HepG2 (cell line): ENCODE data around the gene MAPKAPK3. TPM values are rescaled to one million over a fixed set of nuclear protein-coding genes. Genes with fewer than 3 reads are reported as not detected.
A peak's percentile ranks its signal among the peaks of the same experiment; 100 is the strongest.

ENCODE experiments used
- ATAC-seq: fragments of 200-7000 bp; cut with Tn5 transposase; 3 replicates; pipeline ENCODE4 v1.9.1; 2020; ENCODE audit warnings: mild to moderate bottlenecking, moderate library complexity
- BruUV-seq: library from RNA; stranded (reverse); fragments of 400-500 nt; replicated peaks from 2 replicates; lab custom pipeline; 2021; lab: Mats Ljungman, UMichigan
- CTCF ChIA-PET: fragments of 300-600 bp; formaldehyde crosslinking; extraction: SDS; loops from one replicate; lab custom pipeline; 2021; ENCODE audit warnings: low total read pairs, inconsistent platforms, low intra/inter-chr PET ratio; lab: Yijun Ruan, JAX
- POLR2A ChIA-PET: fragments of 350-600 bp; sonication (Branson Sonifier 250); formaldehyde crosslinking; loops from one replicate; lab custom pipeline; 2020; ENCODE audit warnings: antibody characterized with exemption, inconsistent platforms; lab: Yijun Ruan, JAX
- DNase-seq: peaks from one replicate; pipeline ENCODE4 v3.0.0-alpha.2; 2015; ENCODE audit warnings: low spot score
- FAIRE-seq: peaks from 3 replicates; lab custom pipeline; 2011; peaks lifted over from hg19 to GRCh38; lab: Jason Lieb, UNC
- H2AFZ ChIP-seq: one replicate; pipeline ENCODE4 v1.6.1; 2011; ENCODE audit warnings: low read length, inconsistent platforms
- H3K27ac ChIP-seq: fragments of 300-600 bp; 3 replicates; pipeline ENCODE4 v1.8.0; 2011; ENCODE audit warnings: mixed run types, mild to moderate bottlenecking, mixed read lengths, low read length, inconsistent platforms; ENCODE audit not compliant: insufficient read depth; ENCODE audit errors: extremely low read length
- H3K27me3 ChIP-seq, 2 experiments: fragments of 200-600 bp in 1 of 2; 2 replicates in 1 of 2; 3 replicates in 1 of 2; pipeline versions ENCODE4 v1.6.0 to v1.8.0; 2011; ENCODE audit warnings: low read length in 2 of 2, mild to moderate bottlenecking in 2 of 2, moderate library complexity in 2 of 2, inconsistent platforms in 1 of 2; ENCODE audit not compliant: insufficient read depth in 2 of 2, control insufficient read depth in 1 of 2
- H3K36me3 ChIP-seq, 2 experiments: fragments of 200-600 bp in 1 of 2; replicated peaks in 1 of 2; 2 replicates in 1 of 2; 3 replicates in 1 of 2; pipeline versions ENCODE4 v1.5.1 to v1.8.0; 2011; ENCODE audit warnings: low read length in 2 of 2, inconsistent platforms in 1 of 2; ENCODE audit not compliant: insufficient read depth in 2 of 2, control insufficient read depth in 1 of 2
- H3K4me1 ChIP-seq: 2 replicates; pipeline ENCODE4 v1.5.1; 2012; ENCODE audit warnings: low read length, inconsistent platforms; ENCODE audit not compliant: insufficient read depth
- H3K4me2 ChIP-seq: 2 replicates; pipeline ENCODE4 v1.6.0; 2011; ENCODE audit warnings: low read depth, low read length, inconsistent platforms
- H3K4me3 ChIP-seq, 3 experiments: fragments of 200-600 bp in 1 of 3; sonication (generic), shearing (Covaris generic) in 1 of 3; replicated peaks in 1 of 3; 2 replicates each; pipeline ENCODE4 v1.5.1; 2011 to 2016; ENCODE audit warnings: low read length in 3 of 3, inconsistent platforms in 2 of 3, low read depth in 2 of 3, mild to moderate bottlenecking in 2 of 3, control low read depth in 1 of 3, mixed read lengths in 1 of 3; ENCODE audit not compliant: insufficient read depth in 1 of 3
- H3K79me2 ChIP-seq: one replicate; pipeline ENCODE4 v1.6.1; 2011; ENCODE audit warnings: low read length, inconsistent platforms; ENCODE audit not compliant: insufficient read depth
- H3K9ac ChIP-seq: 2 replicates; pipeline ENCODE4 v1.6.0; 2011; ENCODE audit warnings: mild to moderate bottlenecking, low read depth, low read length, inconsistent platforms; ENCODE audit not compliant: insufficient read depth
- H3K9me3 ChIP-seq: 2 replicates; pipeline ENCODE4 v1.5.1; 2012; ENCODE audit warnings: mild to moderate bottlenecking, low read length
- H4K20me1 ChIP-seq: 2 replicates; pipeline ENCODE4 v1.6.0; 2011; ENCODE audit warnings: inconsistent platforms, mild to moderate bottlenecking, low read length, moderate library complexity; ENCODE audit not compliant: insufficient read depth
- CTCF ChIP-seq: sonication (generic); formaldehyde crosslinking; IDR thresholded peaks from 2 replicates; pipeline ENCODE4 v1.5.0; 2020; ENCODE audit warnings: mild to moderate bottlenecking, missing genetic modification reagents, moderate library complexity
- E2F5 ChIP-seq: sonication (generic); formaldehyde crosslinking; conservative IDR thresholded peaks from 2 replicates; pipeline ENCODE4 v1.4.0; 2020; ENCODE audit warnings: missing genetic modification reagents
- TEAD2 ChIP-seq: sonication (generic); formaldehyde crosslinking; IDR thresholded peaks from 2 replicates; pipeline ENCODE4 v1.9.0; 2021; ENCODE audit warnings: missing genetic modification reagents
- U2AF1 ChIP-seq: fragments of 200-400 bp; formaldehyde crosslinking; optimal IDR thresholded peaks from 2 replicates; pipeline ENCODE3; 2017; ENCODE audit warnings: mild to moderate bottlenecking, low read depth, low read length
- ZNF512B ChIP-seq: sonication (generic); formaldehyde crosslinking; IDR thresholded peaks from 2 replicates; pipeline ENCODE4 v1.5.1; 2020; ENCODE audit warnings: missing genetic modification reagents, mild to moderate bottlenecking, borderline replicate concordance
- WGBS: methylation state at CpG from one replicate; pipeline ENCODE4 v1.1.6; 2017; ENCODE audit warnings: low lambda C conversion rate; 5-methylcytosine and 5-hydroxymethylcytosine counted together
- in situ Hi-C: cut with HindIII; loops from 2 replicates; pipeline ENCODE4 v1.10.0; 2017; ENCODE audit warnings: low pct_unique_long_range_greater_than_20kb; ENCODE audit not compliant: extremely low pct_ligation_motif_present
- intact Hi-C: fragments of 100-400 bp; cut with micrococcal nuclease; formaldehyde crosslinking; loops from one replicate; pipeline ENCODE4 v1.10.0; 2022; ENCODE audit not compliant: unreplicated experiment
- polyA plus RNA-seq, 8 experiments: library from polyadenylated mRNA; depleted of rRNA in 3 of 8; stranded (reverse) in 7 of 8; unstranded in 1 of 8; fragments of >200 nt; fragmentation: Illumina TruSeq in 4 of 8; extraction: Trizol in 4 of 8; gene quantifications; 2 replicates each; pipeline versions ENCODE4 v1.2.1 to v1.2.3, GENCODE V29; 2011 to 2016; ENCODE audit warnings: low read depth in 4 of 8, missing spikeins in 1 of 8, mixed read lengths in 1 of 8; ENCODE audit not compliant: insufficient read depth in 1 of 8
- total RNA-seq, 5 experiments: library from RNA; depleted of rRNA; stranded (reverse); fragments of >200 nt; fragmentation: Illumina TruSeq; extraction: Trizol; gene quantifications; 2 replicates each; pipeline ENCODE4 v1.2.3, GENCODE V29; 2016; ENCODE audit warnings: low read depth in 1 of 5

Gene MAPKAPK3
- total and polyA plus RNA-seq, 2 of the 13 experiments (the other 11 are each of a cell fraction or from before 2014, with no cell fraction given): 39.9 to 41.2 TPM

- ATAC-seq (no peak), FAIRE-seq (no peak)
- H3K27ac ChIP-seq: no peak overlapping the region
Observed at GRCh38 chr3:50630877-50631276, 13.9 kb downstream of the MAPKAPK3 start.

More at GRCh38 chr3:50630877-50631276, 13.9 kb downstream of the MAPKAPK3 start:
- in situ Hi-C loops: no loop called here
- TF ChIP-seq CTCF (0 out of 2 replicates have a peak, but pooled peaks have one; percentile 3), ZNF512B (CRISPR knock-in tag) (no peak), TEAD2 (CRISPR knock-in tag) (no peak), U2AF1 (no peak), E2F5 (no peak)
- Histone ChIP-seq H3K27me3 (no peaks in the 10 kb centered on the region), H3K36me3 (peaks cover 3 to 15% of the 10 kb centered on the region in 2 experiments; a peak in 2 of 5 replicates), H3K9ac (no peak overlapping the region), H3K4me3 (no peak overlapping the region), H3K9me3 (no peaks in the 10 kb centered on the region), H3K4me1 (no peaks in the 10 kb centered on the region), H3K4me2 (no peak overlapping the region), H3K79me2 (no peaks in the 10 kb centered on the region), H2AFZ (no peak overlapping the region), H4K20me1 (no peaks in the 10 kb centered on the region)
- WGBS: 95% methylated on average over 7 of the region's 7 CpGs
- ChIA-PET POLR2A (interaction anchor here (0.7 kb wide), 1 partner anchor 14 kb away, joined by 3 read pairs; the partner anchor contains the start of gene MAPKAPK3), CTCF (no interaction called here)
- no peak for DNase-seq
- BruUV-seq: no TSS peak
- intact Hi-C loops: no loop called here
